Neural crest cell (in vitro differentiated cells): ENCODE results near the gene IL17RA. TPM values are rescaled to one million over a fixed set of nuclear protein-coding genes. Genes with fewer than 3 reads are reported as not detected.

Experiments used
- DNase-seq: peaks from one replicate; pipeline ENCODE4 v3.0.0; 2021; ENCODE audit warnings: low read depth, mixed read lengths, low spot score
- H3K27ac Mint-ChIP-seq: one replicate; pipeline ENCODE4 v1.8.0; 2021; ENCODE audit warnings: mild to moderate bottlenecking, mixed read lengths; ENCODE audit not compliant: unreplicated experiment
- H3K27me3 Mint-ChIP-seq: 2 replicates; pipeline ENCODE4 v1.8.0; 2021; ENCODE audit warnings: low read depth, mild to moderate bottlenecking, mixed read lengths
- H3K36me3 Mint-ChIP-seq: 2 replicates; pipeline ENCODE4 v1.8.0; 2021; ENCODE audit warnings: low read depth, mild to moderate bottlenecking, mixed read lengths
- H3K4me1 Mint-ChIP-seq: 2 replicates; pipeline ENCODE4 v1.8.0; 2021; ENCODE audit warnings: mixed read lengths
- H3K4me3 Mint-ChIP-seq: one replicate; pipeline ENCODE4 v1.8.0; 2021; ENCODE audit warnings: mild to moderate bottlenecking, mixed read lengths
- H3K9me3 Mint-ChIP-seq: 2 replicates; pipeline ENCODE4 v1.8.0; 2021; ENCODE audit warnings: mixed read lengths
- total RNA-seq: library from RNA; stranded (reverse); gene quantifications from 2 replicates; pipeline ENCODE4 v1.2.1, GENCODE V29; 2021
- TF ChIP-seq, protein P1 (sequence below): fragments of 200-600 bp; sonication (generic); conservative IDR thresholded peaks from 2 replicates; pipeline ENCODE4 v1.5.0; 2021; ENCODE audit warnings: antibody characterized with exemption, mild to moderate bottlenecking

Gene IL17RA
- total RNA-seq, 1 donor from 2014 or later, result 7.1 TPM

DNA sequence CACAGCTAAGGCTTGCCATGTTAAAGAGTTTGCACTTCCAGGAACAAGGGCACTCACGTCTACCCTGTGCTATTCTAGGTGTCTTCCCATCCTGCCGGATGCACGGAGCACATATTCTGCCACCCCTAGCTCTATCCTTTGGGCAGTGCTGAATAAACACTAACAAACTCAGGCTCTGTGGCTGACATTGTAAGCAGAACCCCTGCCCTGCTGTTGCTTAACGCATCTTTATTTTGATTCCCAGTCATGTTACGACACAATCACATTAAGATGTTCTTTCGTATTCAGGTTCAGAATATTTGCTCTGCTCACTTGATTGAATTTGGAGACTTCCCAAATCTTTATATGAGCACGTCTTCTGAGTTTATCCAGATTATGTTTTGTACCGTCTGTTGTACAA, 77.9 kb downstream of the IL17RA start:
- peaks cover 9% of the 10 kb centered on the region for H3K4me1 Mint-ChIP-seq
- H3K36me3 Mint-ChIP-seq, result no peaks in the 10 kb centered on the region
- no peak for DNase-seq
- H3K9me3 Mint-ChIP-seq, result no peaks in the 10 kb centered on the region
- no peaks in the 10 kb centered on the region for H3K27me3 Mint-ChIP-seq
- TF ChIP-seq, protein P1, sequence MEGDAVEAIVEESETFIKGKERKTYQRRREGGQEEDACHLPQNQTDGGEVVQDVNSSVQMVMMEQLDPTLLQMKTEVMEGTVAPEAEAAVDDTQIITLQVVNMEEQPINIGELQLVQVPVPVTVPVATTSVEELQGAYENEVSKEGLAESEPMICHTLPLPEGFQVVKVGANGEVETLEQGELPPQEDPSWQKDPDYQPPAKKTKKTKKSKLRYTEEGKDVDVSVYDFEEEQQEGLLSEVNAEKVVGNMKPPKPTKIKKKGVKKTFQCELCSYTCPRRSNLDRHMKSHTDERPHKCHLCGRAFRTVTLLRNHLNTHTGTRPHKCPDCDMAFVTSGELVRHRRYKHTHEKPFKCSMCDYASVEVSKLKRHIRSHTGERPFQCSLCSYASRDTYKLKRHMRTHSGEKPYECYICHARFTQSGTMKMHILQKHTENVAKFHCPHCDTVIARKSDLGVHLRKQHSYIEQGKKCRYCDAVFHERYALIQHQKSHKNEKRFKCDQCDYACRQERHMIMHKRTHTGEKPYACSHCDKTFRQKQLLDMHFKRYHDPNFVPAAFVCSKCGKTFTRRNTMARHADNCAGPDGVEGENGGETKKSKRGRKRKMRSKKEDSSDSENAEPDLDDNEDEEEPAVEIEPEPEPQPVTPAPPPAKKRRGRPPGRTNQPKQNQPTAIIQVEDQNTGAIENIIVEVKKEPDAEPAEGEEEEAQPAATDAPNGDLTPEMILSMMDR, result no peak
- H3K4me3 Mint-ChIP-seq, result no peak overlapping the region
- no peak overlapping the region for H3K27ac Mint-ChIP-seq

GRCh38 chr22:17164392-17165024, 79.7 kb downstream of the IL17RA start:
- TF ChIP-seq, protein P1, result peak; percentile 46
- no peaks in the 10 kb centered on the region for H3K9me3 Mint-ChIP-seq
- H3K4me1 Mint-ChIP-seq, result peaks cover 6% of the 10 kb centered on the region
- no peak overlapping the region for H3K4me3 Mint-ChIP-seq
- no peaks in the 10 kb centered on the region for H3K36me3 Mint-ChIP-seq
- no peaks in the 10 kb centered on the region for H3K27me3 Mint-ChIP-seq
- no peak overlapping the region for H3K27ac Mint-ChIP-seq
- DNase-seq, result no peak

Other genes starting within 250 kb of the IL17RA start
- gene GAB4, start 76.8 kb upstream of the IL17RA start, total RNA-seq, result not detected in 2 replicates
- 12.2 and 12.6 TPM in 2 replicates for gene TMEM121B, start 36.4 kb downstream of the IL17RA start, total RNA-seq
- 48.2 and 50.8 TPM in 2 replicates for gene HDHD5, start 74.3 kb downstream of the IL17RA start, total RNA-seq
- gene ADA2, start 134.4 kb downstream of the IL17RA start, total RNA-seq, result 32.0 and 33.5 TPM in 2 replicates